Measurements from ENCODE around the gene EIF4EBP2.

Gene EIF4EBP2

GRCh38 chr10:70462349-70462984 is 58.5 kb downstream of the EIF4EBP2 start:
- DNase-seq: no peak

- DNase-seq: no peak
Measured at GRCh38 chr10:70465278-70465677, 61.3 kb downstream of the EIF4EBP2 start.

- no peak for DNase-seq
Measured at GRCh38 chr10:70465832-70466231, 61.9 kb downstream of the EIF4EBP2 start.

GRCh38 chr10:70466951-70467350 is 63.0 kb downstream of the EIF4EBP2 start:
- DNase-seq: no peak

GRCh38 chr10:70472799-70473454 is 69.0 kb downstream of the EIF4EBP2 start:
- no peak for DNase-seq

- no peak for DNase-seq
Measured at GRCh38 chr10:70474780-70475179, 70.8 kb downstream of the EIF4EBP2 start.

GRCh38 chr10:70475661-70476060 is 71.7 kb downstream of the EIF4EBP2 start:
- DNase-seq: no peak

GRCh38 chr10:70476249-70477035 is 72.5 kb downstream of the EIF4EBP2 start:
- DNase-seq: no peak

GRCh38 chr10:70477661-70478162 is 73.8 kb downstream of the EIF4EBP2 start:
- peak; percentile 74 for DNase-seq
